ENCODE results near the gene KCNH1.

KCNH1 gene

GRCh38 chr1:211133836-211134669 lies at the start of gene KCNH1:
Gene KCNH1, minus strand, starts transcription at chr1:211134148. Its CDS starts 203 bp downstream, at chr1:211133945.
- no peaks in the 10 kb centered on the region for H3K9me3 Mint-ChIP-seq
- H3K27me3 Mint-ChIP-seq: peaks cover 14% of the 10 kb centered on the region
- no peaks in the 10 kb centered on the region for H3K36me3 Mint-ChIP-seq
- peak; percentile 67 to 70 for DNase-seq (ENCODE audit: low spot score in 2 of 2)
- peak within 1 kb of the TSS; percentile 71 for H3K4me3 Mint-ChIP-seq
- peak; percentile 92 for ATAC-seq (ENCODE audit: low read depth)
- H3K4me1 Mint-ChIP-seq: peaks cover 5% of the 10 kb centered on the region
- H3K27ac Mint-ChIP-seq: no peak within 1 kb of the TSS

DNA sequence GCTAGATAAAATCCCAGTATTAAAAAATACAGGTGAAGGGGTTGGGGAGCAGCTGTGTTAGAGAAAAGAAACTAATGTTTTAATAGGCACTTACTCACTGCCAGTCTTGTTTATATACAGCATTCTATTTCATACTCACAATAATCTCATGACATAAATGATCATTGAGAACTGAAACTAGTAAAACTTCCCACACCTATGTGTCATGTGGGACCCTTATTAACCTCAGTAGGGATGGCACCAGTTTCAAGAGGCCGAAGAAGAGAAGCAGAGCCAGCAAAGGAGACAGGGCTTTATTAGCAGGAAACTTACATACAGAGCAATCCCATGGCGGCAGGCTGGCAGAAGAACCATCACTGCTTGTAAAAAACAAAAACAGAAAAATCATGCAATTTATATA lies 48.8 kb upstream of the KCNH1 start:
- Mint-ChIP-seq H3K9me3 (no peaks in the 10 kb centered on the region), H3K4me3 (no peak overlapping the region), H3K4me1 (peaks cover 2% of the 10 kb centered on the region), H3K36me3 (no peaks in the 10 kb centered on the region), H3K27me3 (peaks cover 11% of the 10 kb centered on the region), H3K27ac (no peak overlapping the region)
- no peak for ATAC-seq (ENCODE audit: low read depth)
- DNase-seq (ENCODE audit: low spot score in 2 of 2): no peak

GRCh38 chr1:211174375-211174774 lies 40.4 kb upstream of the KCNH1 start:
- H3K27me3 Mint-ChIP-seq: peaks cover 11% of the 10 kb centered on the region
- H3K4me1 Mint-ChIP-seq: no peaks in the 10 kb centered on the region
- DNase-seq (ENCODE audit: low spot score in 2 of 2) (no peak), ATAC-seq (ENCODE audit: low read depth) (no peak)
- H3K27ac Mint-ChIP-seq: no peak overlapping the region
- H3K4me3 Mint-ChIP-seq: no peak overlapping the region
- H3K9me3 Mint-ChIP-seq: peaks cover 6% of the 10 kb centered on the region
- H3K36me3 Mint-ChIP-seq: peaks cover 2% of the 10 kb centered on the region

- Mint-ChIP-seq H3K4me3 (no peak overlapping the region), H3K4me1 (no peaks in the 10 kb centered on the region), H3K27me3 (peaks cover 8% of the 10 kb centered on the region), H3K27ac (no peak overlapping the region), H3K9me3 (peaks cover 11% of the 10 kb centered on the region), H3K36me3 (peaks cover 2% of the 10 kb centered on the region)
- DNase-seq (ENCODE audit: low spot score in 2 of 2) (no peak), ATAC-seq (ENCODE audit: low read depth) (no peak)
Measured at GRCh38 chr1:211172657-211173056, 38.7 kb upstream of the KCNH1 start.

DNA sequence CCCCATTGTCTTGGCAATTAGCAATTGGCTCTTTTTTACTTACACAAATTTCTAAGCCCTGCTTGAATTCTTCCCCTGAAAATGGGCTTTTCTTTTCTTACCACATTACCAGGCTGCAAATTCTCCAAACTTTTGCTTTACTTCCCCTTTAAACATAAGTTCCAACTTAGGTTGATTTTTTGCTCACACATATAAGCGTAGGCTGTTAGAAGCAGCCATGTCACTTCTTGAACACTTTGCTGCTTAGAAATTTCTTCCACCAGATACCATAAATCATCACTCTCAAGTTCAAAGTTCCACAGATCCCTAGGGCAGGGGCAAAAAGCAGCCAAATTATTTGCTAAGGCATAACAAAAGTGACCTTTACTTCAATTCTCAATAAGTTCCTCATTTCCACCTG lies 35.4 kb upstream of the KCNH1 start:
- Mint-ChIP-seq H3K27me3 (peaks cover 10% of the 10 kb centered on the region), H3K4me3 (no peak overlapping the region), H3K36me3 (peaks cover 2% of the 10 kb centered on the region), H3K4me1 (no peaks in the 10 kb centered on the region), H3K27ac (no peak overlapping the region), H3K9me3 (peaks cover 12% of the 10 kb centered on the region)
- ATAC-seq (ENCODE audit: low read depth) (no peak), DNase-seq (ENCODE audit: low spot score in 2 of 2) (no peak)

- no peak overlapping the region for H3K4me3 Mint-ChIP-seq
- DNase-seq (ENCODE audit: low spot score in 2 of 2): no peak
- H3K4me1 Mint-ChIP-seq: no peaks in the 10 kb centered on the region
- H3K27ac Mint-ChIP-seq: no peak overlapping the region
- ATAC-seq (ENCODE audit: low read depth): no peak
- peaks cover 2% of the 10 kb centered on the region for H3K36me3 Mint-ChIP-seq
- H3K9me3 Mint-ChIP-seq: peaks cover 10% of the 10 kb centered on the region
- peaks cover 7% of the 10 kb centered on the region for H3K27me3 Mint-ChIP-seq
Measured at GRCh38 chr1:211158866-211159265, 24.9 kb upstream of the KCNH1 start.

DNA sequence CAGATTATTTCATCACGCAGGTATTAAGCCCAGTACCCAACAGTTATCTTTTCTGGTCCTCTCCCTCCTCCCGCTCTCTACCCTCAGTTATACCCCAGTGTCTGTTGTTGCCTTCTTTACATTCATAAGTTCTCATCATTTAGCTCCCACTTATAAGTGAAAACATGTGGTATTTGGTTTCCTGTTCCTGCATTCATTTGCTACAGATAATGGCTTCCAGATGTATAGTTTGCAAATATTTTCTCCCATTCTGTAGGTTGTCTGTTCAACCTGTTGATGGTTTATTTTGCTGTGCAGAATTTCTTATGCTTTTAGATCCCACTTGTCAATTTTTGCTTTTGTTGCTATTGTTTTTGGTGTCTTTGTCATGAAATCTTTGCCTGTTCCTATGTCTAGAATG lies 21.1 kb upstream of the KCNH1 start:
- peaks cover 11% of the 10 kb centered on the region for H3K9me3 Mint-ChIP-seq
- H3K4me3 Mint-ChIP-seq: no peak overlapping the region
- H3K4me1 Mint-ChIP-seq: no peaks in the 10 kb centered on the region
- peaks cover 2% of the 10 kb centered on the region for H3K36me3 Mint-ChIP-seq
- ATAC-seq (ENCODE audit: low read depth): no peak
- H3K27ac Mint-ChIP-seq: no peak overlapping the region
- no peak for DNase-seq (ENCODE audit: low spot score in 2 of 2)
- H3K27me3 Mint-ChIP-seq: peaks cover 5% of the 10 kb centered on the region

GRCh38 chr1:211153932-211154331 lies 20.0 kb upstream of the KCNH1 start:
- DNase-seq (ENCODE audit: low spot score in 2 of 2) (no peak), ATAC-seq (ENCODE audit: low read depth) (no peak)
- Mint-ChIP-seq H3K27me3 (peaks cover 3% of the 10 kb centered on the region), H3K27ac (no peak overlapping the region), H3K4me3 (no peak overlapping the region), H3K9me3 (peaks cover 11% of the 10 kb centered on the region), H3K4me1 (no peaks in the 10 kb centered on the region), H3K36me3 (peaks cover 2% of the 10 kb centered on the region)

- no peak for ATAC-seq (ENCODE audit: low read depth)
- DNase-seq (ENCODE audit: low spot score in 2 of 2): no peak
- H3K4me3 Mint-ChIP-seq: no peak overlapping the region
- no peaks in the 10 kb centered on the region for H3K36me3 Mint-ChIP-seq
- H3K9me3 Mint-ChIP-seq: peaks cover 1% of the 10 kb centered on the region
- no peak overlapping the region for H3K27ac Mint-ChIP-seq
- peaks cover 14% of the 10 kb centered on the region for H3K27me3 Mint-ChIP-seq
- H3K4me1 Mint-ChIP-seq: no peaks in the 10 kb centered on the region
Measured at GRCh38 chr1:211148366-211148765, 14.4 kb upstream of the KCNH1 start.

DNA sequence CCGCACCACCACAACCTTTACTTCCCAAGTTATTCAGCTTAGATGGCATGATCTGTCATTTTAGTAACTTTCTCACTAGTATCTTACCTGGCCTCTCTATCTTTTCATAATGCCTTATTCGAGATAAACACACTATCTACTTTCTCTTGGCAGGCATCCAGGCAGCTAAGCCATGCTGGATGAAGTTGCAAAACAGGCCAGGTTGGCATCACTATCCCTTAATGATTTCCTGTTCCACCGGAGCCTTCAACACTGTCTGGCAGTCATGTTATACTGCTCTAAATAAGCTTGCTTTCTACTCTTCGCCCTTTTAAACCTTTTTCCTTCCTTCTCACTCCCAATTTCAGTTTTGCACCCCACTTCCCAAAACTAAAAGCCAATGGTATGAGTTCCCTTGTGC lies 12.0 kb upstream of the KCNH1 start:
- DNase-seq (ENCODE audit: low spot score in 2 of 2) (no peak), ATAC-seq (ENCODE audit: low read depth) (no peak)
- H3K27ac Mint-ChIP-seq: no peak overlapping the region

DNA sequence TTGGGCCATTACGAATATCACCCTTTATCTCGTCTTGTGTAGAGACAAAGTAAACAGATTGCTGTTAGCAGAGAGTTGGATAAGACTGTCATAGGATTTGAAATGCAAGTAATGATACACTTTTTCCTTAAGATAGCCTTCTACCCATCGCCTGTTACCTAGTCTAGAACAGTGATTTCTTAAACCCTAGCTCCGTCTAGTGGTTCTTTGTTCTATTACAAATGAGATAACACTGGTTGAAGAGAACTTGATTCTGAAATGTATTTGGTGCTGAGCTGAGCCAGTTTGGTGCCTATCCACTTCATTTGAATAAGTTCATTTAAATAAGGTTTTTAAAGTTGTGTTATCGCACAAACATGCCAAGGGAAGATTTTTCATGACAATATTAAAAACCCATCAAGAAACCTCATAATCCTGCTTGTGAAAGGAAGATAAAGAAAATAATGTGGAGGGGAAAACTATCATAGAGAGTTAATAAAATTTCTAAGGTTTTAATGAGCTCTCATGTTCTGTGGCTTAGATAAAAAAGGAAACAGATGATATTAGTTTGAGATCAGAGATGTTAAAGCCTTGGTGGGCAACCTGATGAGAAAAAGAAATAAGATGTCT lies 1.5 kb upstream of the KCNH1 start:
- peak in 1 of 2 donors; percentile 7 for DNase-seq (ENCODE audit: low spot score in 2 of 2)
- Mint-ChIP-seq H3K4me1 (peaks cover 5% of the 10 kb centered on the region), H3K27me3 (peaks cover 17% of the 10 kb centered on the region), H3K4me3 (no peak overlapping the region), H3K27ac (no peak overlapping the region), H3K36me3 (no peaks in the 10 kb centered on the region), H3K9me3 (no peaks in the 10 kb centered on the region)
- peak; percentile 20 for ATAC-seq (ENCODE audit: low read depth)

More for the DNA sequence above, 12.0 kb upstream of the KCNH1 start:
- peaks cover 16% of the 10 kb centered on the region for H3K27me3 Mint-ChIP-seq
- peaks cover 1% of the 10 kb centered on the region for H3K9me3 Mint-ChIP-seq
- no peaks in the 10 kb centered on the region for H3K36me3 Mint-ChIP-seq
- no peaks in the 10 kb centered on the region for H3K4me1 Mint-ChIP-seq
- no peak overlapping the region for H3K4me3 Mint-ChIP-seq

DNA sequence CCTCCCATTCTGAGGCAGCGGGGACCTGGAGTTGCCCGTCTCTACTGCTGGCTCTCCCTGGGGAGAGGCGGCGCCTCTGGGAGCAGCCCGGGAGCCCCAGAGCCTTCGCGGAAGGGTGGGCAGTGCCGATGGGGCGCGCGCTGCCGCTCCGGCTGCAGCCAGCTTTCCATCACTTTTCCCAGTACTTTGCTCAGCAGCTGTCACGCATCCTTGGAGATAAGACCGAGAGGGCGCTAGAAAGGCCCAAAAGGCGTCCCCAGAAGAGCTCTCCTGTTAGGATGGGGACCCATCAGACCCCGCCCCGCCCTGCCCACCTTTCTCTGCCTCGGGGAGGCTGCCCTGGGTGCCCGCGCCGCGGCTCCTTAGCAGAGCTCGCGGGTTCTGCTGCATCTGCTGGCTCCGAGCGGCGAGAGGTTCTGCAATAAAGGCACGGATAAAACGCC lies 534 bp downstream of the KCNH1 start:
- Mint-ChIP-seq H3K36me3 (no peaks in the 10 kb centered on the region), H3K9me3 (no peaks in the 10 kb centered on the region), H3K4me3 (peak overlapping the region; percentile 71), H3K27me3 (peaks cover 12% of the 10 kb centered on the region), H3K4me1 (peaks cover 5% of the 10 kb centered on the region), H3K27ac (no peak overlapping the region)
- ATAC-seq (ENCODE audit: low read depth) (peak; percentile 14), DNase-seq (ENCODE audit: low spot score in 2 of 2) (no peak)

DNA sequence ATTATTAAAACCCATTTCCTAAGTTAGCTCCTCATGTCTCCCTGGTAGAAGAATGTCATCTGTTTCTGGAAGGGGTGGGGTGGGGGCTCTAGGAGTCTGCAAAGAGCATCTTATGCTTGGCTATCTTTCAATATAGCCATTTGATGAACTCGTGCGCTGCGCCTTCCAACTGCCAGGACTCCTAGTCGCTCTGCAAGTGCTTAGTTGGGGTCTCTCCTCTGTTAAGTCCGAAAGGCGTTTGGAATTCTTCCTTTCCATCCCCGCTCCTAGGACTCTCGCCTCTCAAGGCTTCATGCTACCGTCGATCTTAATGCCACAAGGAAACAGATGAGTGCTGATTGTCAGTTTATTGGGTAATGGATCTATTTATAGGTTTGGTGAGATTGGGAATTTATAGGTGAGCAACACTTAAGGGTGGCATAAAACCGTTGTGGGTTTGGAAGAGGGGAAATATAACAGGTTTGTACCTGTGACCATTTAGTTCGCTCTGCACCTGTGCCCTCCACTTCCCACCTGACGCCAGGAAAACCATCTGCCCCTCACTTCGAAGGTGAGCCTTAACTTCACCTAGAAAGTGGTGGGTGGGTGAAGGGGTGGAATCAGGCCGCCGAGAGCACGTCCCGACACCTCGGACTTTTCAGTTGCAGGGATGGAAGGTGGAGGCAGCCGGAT lies 1.1 kb downstream of the KCNH1 start:
- H3K27me3 Mint-ChIP-seq: peaks cover 12% of the 10 kb centered on the region
- H3K9me3 Mint-ChIP-seq: no peaks in the 10 kb centered on the region
- DNase-seq (ENCODE audit: low spot score in 2 of 2) (no peak), ATAC-seq (ENCODE audit: low read depth) (no peak)
- no peak overlapping the region for H3K4me3 Mint-ChIP-seq
- no peak overlapping the region for H3K27ac Mint-ChIP-seq
- peaks cover 5% of the 10 kb centered on the region for H3K4me1 Mint-ChIP-seq
- no peaks in the 10 kb centered on the region for H3K36me3 Mint-ChIP-seq

DNA sequence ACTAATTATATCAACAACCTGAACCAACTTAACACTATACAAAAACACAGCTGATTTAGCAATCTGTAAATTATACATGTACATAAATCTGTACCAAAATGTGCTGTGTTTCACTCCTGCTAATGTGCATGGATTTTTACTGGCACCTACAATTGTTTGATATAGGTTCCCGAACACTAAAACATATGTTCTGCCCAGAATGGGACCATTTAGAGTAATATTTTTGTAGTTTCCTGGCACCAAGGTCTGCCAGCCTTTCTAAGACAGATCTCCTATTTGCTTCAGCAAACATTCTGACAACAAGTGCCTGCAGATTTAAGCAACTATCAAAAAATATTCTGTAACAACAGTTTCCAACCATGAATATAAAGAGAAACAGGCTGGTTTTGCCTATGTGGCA lies 4.2 kb downstream of the KCNH1 start:
- Mint-ChIP-seq H3K9me3 (no peaks in the 10 kb centered on the region), H3K4me3 (no peak overlapping the region), H3K27me3 (peaks cover 7% of the 10 kb centered on the region), H3K36me3 (no peaks in the 10 kb centered on the region), H3K4me1 (peaks cover 5% of the 10 kb centered on the region), H3K27ac (no peak overlapping the region)
- ATAC-seq (ENCODE audit: low read depth): no peak
- no peak for DNase-seq (ENCODE audit: low spot score in 2 of 2)
